Inflammatory macrophage treated with lipopolysaccharide for 1 hour (primary cell): ENCODE results near the gene TTLL9.
"Not testable (repeated sequence)": the region's sequence is repeated elsewhere in the genome, so short reads cannot be mapped to it uniquely, and the experiment has no call there.

Experiments used
- DNase-seq, 2 donors: peaks; one replicate each; pipeline ENCODE4 v3.0.0-alpha.2; 2020 to 2022

The TTLL9 gene, protein sequence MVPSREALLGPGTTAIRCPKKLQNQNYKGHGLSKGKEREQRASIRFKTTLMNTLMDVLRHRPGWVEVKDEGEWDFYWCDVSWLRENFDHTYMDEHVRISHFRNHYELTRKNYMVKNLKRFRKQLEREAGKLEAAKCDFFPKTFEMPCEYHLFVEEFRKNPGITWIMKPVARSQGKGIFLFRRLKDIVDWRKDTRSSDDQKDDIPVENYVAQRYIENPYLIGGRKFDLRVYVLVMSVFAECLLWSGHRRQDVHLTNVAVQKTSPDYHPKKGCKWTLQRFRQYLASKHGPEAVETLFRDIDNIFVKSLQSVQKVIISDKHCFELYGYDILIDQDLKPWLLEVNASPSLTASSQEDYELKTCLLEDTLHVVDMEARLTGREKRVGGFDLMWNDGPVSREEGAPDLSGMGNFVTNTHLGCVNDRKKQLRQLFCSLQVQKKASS

DNA sequence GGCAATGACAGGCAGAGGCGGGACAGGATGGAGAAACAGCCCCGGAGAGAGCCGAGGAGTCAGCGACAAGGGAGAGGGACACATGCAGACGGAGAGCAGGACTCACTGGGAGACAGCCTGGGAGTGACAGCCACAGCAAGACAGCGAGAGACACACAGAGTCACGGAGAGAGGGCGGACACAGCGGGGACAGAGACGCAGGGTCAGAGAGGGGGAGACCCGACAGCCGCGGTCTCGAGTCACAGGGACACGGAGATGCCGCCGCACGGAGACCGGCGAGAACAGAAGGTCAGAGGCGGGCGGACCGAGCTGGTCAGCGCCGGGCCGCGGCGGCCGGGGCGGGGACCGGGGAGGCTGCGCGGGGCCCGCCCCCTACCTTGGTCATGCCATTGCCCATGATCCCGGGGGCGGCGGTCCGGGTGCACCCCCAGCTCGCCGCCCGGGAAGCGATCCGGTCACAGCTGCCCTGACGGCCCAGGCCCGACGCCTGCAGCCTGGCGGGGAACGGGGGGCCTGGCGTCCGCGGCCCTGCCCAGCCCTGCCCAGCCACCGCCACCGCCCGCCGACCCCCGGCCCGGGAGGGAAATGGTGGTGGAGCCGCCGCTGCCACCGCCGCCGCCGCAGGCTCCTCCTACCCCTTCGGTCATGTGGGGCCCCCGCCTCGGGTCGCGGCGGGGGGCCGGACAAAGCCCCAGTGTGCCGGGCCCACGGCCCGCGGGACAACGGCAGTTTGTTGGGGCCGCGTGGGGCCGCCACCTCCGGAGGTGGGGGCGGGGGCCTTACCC lies at the start of gene TTLL9, which contains the start of gene DUSP15:
TTLL9 (plus strand) TSS at position 693 of the 784 bp plus-strand sequence. CDS start 493 bp downstream, outside the sequence.
DUSP15 (minus strand) TSS at position 586 of the 784 bp plus-strand sequence; CDS start at position 396, 190 bp downstream.
- peak in 1 of 2 donors; percentile 10 for DNase-seq

DNA sequence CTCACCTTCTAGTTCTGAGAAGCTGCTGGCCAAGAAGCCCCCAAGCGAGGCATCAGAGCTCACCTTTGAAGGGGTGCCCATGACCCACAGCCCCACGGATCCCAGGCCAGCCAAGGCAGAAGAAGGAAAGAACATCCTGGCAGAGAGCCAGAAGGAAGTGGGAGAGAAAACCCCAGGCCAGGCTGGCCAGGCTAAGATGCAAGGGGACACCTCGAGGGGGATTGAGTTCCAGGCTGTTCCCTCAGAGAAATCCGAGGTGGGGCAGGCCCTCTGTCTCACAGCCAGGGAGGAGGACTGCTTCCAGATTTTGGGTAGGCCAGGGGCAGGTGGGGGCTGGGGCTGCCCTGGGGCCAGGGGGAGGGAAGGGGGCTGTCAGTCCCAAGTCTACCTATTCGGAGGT lies 49.0 kb upstream of the TTLL9 start:
- no peak for DNase-seq

DNA sequence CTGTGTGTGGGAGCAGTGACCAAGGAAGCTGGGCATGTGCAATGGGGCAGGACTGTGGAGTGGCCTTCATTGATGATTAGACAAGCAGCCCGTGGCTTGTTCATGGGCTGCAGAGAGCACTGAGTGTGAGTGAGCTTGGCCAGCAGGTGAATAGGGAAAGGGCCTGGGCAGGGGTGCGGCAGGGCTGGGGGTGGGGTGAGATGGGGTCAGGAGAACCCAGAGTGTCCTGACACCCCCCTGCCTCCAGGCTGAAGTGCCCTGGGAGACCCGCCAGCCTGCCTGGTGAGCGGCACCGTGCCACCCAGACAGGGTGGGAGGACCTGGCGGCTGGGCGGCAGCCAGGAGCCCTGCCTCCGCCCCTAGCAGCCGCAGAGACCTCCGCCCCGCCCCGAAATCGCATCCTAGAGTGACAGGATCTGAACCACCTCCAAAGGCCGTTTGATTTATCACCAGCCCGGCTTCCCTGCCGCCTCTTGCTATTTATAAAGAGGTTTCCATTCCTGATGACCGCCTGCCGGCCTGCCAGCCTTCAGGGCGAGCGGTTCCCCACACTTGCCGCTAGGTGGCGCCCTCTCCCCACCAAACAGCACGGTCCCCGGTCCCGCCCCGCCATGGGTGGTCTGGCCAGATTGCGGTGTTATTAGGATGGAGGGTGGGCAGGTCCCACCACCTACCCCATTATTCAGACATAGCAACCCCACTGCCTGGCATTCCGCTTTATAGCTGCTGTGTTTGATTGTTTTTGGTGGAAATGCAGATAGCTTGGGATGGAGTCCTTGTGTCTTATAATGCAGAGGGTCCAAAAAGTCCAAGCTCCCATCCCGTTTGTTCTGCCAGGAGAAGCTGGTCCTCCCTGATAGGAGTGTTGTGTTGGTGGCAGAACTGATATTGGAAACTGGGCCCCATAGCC lies 47.8 kb upstream of the TTLL9 start:
- DNase-seq = peak; percentile 23 to 73

DNA sequence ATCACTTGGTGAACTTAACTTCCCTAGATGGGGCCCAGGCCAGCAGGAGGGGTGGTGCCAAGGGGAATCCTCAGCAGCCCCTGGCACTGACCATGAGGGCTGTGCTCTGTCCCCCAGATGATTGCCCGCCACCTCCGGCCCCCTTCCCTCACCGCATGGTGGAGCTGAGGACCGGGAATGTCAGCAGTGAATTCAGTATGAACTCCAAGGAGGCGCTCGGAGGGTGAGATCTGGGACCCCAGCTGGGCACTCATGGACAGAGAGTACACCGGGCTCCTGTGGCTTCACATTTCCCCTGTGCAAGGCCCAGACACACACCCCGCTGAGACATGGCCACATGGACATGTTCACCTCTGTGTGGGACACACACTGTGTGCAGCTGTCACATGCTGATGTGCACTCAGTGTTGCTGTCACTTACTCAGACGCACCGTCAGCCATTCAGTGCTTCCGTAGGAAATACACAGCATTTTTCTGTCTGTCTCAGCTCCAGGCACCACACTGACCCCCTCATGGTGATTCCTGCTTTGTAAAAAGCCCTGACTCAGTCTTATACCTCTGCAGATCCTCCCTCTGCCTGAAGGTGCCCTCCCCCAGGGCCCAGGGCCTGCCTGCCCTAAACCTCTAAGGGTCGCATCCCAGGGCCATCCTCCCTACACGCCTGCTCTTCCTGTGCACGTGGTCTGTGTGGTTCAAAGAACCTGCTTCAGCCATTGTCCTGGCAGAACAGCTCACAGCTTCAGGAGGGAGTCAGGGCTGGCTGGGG lies 46.9 kb upstream of the TTLL9 start:
- no peak for DNase-seq

DNA sequence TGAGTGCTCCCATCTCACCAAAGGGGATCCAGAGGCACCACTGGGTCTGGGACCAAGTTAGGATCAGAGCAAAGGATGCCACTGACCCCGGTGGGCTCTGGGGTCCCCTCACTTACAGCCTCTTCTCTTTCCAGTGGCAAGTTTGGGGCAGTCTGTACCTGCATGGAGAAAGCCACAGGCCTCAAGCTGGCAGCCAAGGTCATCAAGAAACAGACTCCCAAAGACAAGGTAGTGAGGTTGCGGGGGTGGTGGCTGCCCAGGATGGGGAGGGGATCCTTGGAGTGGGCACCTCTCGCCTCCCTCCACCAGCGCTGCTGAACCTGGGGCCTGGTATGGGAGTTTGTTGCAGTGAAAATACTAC lies 46.3 kb upstream of the TTLL9 start:
- DNase-seq = no peak

DNA sequence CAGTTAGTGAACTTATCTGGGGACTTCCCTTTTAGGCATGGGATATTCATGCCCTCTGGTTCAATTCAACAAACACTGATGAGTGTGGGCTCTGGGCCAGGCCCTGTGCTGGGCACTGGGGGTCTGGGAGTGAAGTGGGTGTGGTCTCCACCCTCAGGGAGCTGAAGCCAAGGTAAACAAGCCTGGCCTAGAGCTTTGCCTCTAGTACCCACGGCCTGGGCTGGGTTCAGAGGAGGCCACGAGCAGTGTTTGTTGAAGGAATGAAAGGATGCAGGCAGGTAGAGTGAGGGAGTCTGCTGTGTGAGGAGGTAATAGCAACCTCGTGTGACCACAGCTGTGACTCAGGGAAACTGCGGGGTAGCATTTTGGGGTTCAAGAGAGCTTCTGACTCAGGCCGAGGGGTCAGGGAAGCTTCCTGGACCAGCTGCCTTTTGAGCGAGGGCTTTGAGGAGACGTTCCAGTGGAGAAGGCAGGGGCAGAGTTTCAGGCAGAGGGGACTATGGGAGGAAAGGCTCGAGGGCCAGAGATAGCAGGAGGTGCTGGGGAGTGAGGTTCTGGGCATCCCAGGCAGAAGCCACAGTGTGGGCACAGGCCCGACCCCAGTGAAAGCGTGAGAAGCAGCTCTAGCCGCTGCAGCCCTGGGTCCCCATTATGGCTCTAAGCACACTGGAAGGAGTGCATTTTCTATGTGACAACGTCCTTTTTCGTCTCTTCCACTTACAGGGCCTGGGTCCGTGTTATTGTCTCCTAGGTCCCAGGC lies 45.7 kb upstream of the TTLL9 start:
- no peak for DNase-seq

DNA sequence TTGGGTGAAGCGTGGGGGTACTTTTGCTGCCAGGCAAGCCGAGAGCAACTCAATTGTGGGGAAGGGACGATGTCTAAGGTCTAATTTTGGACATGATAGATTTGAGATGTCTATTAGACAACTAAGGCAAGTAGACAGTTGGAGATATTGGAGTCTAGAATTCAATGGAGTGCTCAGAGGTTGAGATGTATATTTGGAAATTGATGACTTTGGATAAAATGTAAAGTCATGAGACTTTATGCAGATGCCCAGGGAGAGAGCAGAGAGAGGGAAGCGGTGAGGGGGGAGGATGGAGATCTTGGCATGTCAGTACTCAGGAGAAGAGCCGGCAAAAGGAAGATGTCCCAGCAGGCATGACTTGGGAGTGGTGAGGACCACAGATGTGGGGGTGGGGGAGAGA lies 44.4 kb upstream of the TTLL9 start:
- DNase-seq = no peak

DNA sequence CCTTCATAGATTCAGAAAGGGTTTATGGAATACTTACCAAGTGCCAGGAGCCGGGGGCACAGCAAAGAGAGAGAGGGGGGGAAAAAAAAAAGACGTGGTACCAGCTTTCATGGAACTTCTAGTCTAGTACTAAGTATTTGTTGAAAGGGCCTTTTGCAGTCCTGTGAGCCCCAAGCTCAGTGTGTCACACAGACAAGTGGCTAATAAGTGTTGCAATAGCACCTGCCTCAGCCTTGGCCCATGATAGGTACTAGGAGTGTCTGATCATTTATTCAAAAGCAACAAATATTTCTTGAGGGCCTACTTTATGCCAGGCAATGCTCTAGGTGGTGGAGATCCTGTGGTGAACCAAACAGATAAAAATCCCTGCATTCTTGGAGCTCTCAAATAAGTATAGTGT lies 43.4 kb upstream of the TTLL9 start:
- DNase-seq = no peak

DNA sequence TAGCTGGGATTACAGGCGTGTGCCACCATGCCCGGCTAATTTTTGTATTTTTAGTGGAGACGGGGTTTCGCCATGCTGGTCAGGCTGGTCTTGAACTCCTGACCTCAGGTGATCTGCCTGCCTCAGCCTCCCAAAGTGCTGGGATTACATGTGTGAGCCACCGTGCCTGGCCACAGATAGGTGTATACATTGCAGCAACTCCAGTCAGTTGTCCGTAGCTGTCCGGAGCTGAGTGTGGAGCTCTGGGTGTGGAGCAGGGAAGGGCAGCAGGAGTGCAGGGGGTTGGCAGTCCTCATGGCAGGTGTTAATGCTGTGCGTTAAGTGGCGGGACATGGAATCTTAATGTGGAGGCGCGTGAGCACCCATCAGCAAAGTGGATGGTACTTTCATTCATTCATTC lies 42.4 kb upstream of the TTLL9 start:
- not testable (repeated sequence) for DNase-seq

DNA sequence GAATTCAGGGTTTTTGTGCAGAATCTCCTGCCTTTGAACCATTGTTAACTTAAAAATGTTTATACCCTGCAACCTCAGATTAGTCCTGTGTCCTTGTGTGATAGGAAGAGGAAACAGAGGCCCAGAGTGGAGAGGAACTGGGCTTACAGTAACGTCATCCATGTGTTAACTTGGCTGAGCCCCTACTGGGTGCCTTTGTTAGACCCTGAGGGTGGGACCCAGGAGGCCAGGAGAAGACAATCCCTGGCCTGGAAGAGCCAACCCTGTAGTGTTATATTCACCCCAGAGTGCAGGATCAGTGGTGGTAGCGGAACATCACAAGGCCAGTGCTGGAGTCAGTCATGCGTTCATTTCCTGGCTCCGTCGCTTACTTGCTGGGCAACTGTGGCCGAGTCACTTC lies 40.7 kb upstream of the TTLL9 start:
- DNase-seq = no peak

DNA sequence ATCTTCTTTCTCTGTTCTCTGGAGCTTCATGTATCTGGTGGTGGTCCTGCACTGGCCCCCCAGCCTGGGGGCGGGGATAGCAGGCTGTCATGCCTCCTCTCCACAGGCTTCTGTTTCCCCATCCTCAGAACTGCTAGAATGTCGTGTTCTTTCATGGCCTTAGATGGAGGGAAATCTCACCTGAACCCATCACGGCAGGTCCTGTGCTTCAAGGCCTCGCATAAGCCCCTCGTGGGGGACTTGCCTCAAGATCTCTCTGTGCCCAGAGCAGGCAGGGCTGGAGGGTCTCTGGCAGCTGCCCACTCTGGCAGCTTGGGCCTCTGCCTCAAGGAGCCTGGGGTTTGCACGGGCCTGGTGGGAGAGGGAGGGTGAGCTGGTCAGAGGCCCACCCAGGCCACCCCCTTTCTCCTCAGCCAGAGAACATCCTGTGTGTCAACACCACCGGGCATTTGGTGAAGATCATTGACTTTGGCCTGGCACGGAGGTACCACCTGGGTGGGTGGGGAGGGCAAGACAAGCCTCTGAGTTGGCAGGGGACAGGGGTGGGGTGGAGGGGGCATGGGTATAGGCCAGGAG lies 39.9 kb upstream of the TTLL9 start:
- DNase-seq = no peak

DNA sequence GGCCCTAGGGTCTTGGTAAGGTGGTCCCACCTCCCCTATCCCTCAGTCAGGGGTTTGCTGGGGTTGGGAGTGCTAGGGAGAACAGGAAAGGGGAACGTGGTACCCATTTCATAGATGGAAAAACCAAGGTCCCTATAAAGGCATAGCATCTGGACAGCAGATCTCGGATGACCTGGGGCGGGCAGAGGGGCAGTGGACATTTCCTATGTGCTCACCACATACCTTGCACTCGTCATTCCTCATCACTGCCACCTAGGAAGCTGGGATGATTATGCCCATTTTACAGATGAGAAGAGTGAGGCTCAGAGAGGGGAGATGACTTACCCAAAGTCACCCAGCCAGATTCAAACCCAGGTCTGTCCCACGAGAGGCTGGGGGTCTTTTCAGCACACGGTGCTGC lies 39.2 kb upstream of the TTLL9 start:
- DNase-seq = no peak

DNA sequence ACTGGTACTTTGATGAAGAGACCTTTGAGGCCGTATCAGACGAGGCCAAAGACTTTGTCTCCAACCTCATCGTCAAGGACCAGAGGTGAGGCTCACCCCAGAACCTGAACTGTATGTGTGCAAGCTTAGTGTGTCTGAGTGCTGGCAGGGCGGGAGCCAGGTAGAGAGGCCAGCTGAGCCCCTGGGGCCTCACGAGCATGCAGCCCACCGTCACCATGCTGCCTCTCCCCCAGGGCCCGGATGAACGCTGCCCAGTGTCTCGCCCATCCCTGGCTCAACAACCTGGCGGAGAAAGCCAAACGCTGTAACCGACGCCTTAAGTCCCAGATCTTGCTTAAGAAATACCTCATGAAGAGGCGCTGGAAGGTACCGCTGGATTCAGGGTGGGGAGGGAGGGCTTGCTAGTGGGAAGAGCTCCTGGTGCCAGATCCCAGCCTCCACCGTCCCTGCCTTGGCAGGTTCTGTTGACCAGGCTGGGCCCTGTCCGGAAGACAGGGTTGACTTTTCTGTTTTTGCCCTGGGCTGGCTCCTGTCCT lies 38.6 kb upstream of the TTLL9 start:
- no peak for DNase-seq

DNA sequence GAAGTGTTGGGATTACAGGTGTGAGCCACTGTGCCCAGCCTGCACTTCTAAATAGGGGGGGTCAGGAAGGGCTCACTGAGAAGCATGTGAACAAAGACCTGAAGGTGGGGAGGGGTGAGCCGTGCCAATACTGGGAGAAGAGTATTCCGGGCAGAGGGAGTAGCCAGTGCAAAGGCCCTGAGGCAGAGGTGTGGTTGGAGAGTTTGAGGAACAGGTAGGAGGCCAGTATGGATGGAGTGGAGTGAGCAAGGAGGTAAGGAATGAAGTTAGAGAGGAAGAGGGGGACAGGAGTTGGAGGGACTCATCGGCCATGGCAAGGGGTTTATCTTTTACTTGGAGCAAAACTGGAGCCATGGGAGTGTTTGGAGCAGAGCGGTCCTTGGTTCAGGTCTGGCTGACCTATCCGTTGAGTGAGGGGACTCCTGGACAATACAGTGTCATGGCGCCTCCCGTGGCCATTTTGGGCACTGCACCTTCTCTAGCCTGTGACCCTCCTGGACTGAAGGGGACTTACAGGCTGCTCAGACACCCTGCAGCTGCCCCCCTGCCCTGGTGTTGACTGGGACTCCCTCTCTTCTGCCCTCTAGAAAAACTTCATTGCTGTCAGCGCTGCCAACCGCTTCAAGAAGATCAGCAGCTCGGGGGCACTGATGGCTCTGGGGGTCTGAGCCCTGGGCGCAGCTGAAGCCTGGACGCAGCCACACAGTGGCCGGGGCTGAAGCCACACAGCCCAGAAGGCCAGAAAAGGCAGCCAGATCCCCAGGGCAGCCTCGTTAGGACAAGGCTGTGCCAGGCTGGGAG lies 37.1 kb upstream of the TTLL9 start:
- DNase-seq = peak in 1 of 2 donors; percentile 86

DNA sequence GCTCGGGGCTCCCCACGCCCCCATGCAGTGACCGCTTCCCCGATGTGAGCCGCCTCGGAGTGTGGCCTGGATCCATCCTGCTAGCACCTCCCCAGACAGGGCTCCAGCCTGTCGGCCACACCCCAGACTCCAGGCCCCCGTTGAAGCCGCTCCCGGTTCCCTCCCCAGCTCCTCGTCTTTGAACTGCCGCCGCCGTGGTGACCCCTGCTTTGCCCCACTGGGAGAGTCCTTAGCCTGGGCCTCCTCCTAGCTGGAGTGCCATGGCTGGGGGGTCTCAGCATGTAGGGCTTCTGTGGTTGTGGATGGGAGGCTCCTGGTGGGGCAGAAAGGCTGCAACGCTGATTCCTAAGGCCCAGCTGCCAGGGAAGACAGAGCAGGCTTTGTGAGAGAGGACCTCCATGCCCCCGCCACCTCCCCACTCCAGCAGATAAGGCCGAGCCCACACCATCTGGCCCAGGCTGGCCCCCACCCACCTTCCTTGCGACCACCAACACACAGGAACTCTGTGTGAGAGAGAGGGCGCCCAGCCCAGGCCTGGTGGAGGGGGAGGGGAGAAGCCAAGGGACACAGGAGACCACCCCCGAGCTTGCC lies 36.4 kb upstream of the TTLL9 start:
- DNase-seq = no peak

DNA sequence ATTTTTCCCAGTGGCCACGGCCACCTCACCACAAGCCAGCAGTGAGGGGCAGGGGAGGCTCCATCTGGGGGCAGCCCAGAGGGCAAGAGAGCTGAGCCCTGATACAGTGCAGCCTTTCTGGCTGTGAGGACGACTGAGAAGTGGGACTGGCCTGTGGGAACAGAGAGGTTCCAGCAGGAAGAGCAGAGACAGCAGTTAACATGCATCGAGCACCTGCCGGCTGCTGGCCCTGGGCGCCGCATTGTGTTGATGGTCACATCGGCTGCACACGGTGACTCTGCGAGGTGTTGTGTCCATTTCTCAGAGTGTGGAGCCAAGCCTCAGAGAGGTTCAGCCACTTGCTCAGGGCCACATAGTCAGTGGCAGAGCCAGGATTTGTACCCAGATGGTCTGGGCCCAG lies 34.9 kb upstream of the TTLL9 start:
- no peak for DNase-seq

DNA sequence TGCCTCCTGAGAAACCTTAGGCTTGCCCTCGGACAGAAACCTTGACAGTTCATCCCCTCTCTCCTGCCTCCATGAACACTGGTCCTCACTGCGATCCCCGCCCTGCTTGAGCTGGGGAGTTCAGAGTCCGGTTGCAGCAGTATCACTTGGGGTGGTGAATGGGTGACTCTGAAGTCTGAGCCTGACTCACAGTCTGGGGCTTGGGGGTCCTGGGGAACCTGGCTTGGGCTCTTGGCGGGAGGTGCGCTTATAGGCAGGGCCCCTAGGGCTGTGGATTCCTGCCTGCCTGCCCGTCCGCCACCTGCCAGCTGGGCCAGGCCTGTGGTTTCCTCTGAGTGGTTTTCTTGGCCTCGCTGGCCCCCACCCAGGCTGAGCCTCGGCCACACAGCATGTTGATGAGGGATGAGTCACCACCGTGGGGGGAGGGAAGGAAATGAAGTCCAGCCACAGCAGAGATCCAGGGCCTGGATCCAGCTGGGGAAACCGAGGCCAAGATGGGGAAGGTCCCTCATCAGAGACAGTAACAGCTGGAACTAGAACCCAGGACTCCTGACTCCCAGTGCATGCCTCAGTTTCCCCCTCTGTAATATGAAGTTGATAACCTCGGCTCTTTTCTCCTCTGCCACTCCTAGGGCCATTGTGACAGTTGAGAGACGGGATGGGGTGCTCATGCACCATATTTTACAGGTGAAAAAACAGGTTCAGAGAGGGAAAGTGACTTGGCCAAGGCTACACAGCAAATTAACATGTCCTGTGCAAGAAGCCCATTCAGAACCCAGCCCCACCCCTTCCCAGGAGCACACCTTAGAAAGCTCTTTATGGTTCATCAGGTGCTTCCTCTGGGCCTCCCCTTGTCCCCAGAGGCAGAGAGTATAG lies 34.2 kb upstream of the TTLL9 start:
- peak; percentile 39 to 71 for DNase-seq

DNA sequence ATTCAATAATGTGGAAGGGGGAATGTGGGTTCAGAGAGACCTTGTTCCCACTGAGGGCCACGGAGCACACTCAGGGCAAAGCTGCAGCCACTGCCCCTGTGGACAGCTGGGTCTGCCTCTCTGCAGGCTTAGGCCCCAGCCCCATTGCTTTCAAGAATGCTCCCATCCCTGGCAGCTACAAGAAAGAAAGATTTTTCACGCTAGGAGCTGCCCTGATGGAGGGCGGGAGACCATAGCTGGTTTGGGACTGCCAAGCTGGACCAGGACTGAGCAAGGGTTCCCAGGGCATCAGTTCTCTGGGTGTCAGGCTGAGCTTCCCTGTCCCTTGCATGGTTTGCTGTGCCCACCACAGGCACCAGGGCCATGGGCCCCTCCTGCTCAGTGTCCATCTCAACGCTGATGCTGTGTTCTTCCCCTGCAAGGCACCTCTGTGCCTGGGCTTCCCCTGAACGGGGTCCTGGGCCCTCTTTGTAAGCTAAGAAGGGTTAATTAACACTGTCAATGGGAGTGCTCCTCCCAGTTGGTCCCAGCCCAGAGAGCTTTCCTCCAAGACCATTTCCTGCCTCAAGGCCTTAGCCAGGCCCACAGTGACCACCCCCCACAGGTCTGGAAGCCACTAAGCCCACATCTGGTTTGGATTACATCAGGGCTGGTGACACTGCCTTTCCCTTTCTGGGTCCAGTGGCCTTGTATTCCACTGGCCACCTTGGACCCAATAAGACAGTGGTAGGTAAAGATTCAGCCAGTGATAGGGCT lies 33.4 kb upstream of the TTLL9 start:
- no peak for DNase-seq
